Measurements from ENCODE around the gene ANKHD1. TPM values are rescaled to one million over a fixed set of nuclear protein-coding genes. Genes with fewer than 3 reads are reported as not detected.
A peak's percentile ranks its signal among the peaks of the same experiment; 100 is the strongest.

ANKHD1 gene
- polyA plus RNA-seq, 5 donors: 97.8 to 144 (median 128) TPM

- DNase-seq: no peak
These were observed 34.2 kb upstream of the ANKHD1 start for GRCh38 chr5:140367256-140368013.

- no peak for DNase-seq
These were observed 30.1 kb upstream of the ANKHD1 start for GRCh38 chr5:140371356-140372151.

GRCh38 chr5:140372971-140373487 lies 28.6 kb upstream of the ANKHD1 start:
- peak; percentile 62 to 70 for DNase-seq

GRCh38 chr5:140381351-140381750 lies 20.3 kb upstream of the ANKHD1 start:
- DNase-seq: no peak

GRCh38 chr5:140381972-140382371 lies 19.7 kb upstream of the ANKHD1 start:
- no peak for DNase-seq

GRCh38 chr5:140382866-140383265 lies 18.8 kb upstream of the ANKHD1 start:
- DNase-seq: no peak

GRCh38 chr5:140383300-140383699 lies 18.3 kb upstream of the ANKHD1 start:
- no peak for DNase-seq

GRCh38 chr5:140388052-140388451 lies 13.6 kb upstream of the ANKHD1 start:
- no peak for DNase-seq

- DNase-seq: no peak
These were observed 10.3 kb upstream of the ANKHD1 start for GRCh38 chr5:140391312-140391711.

GRCh38 chr5:140391732-140392131 lies 9.9 kb upstream of the ANKHD1 start:
- no peak for DNase-seq

GRCh38 chr5:140393738-140394137 lies 7.9 kb upstream of the ANKHD1 start:
- DNase-seq: no peak

- no peak for DNase-seq
These were observed 3.2 kb upstream of the ANKHD1 start for GRCh38 chr5:140398379-140398811.

GRCh38 chr5:140399979-140400729 lies 1.5 kb upstream of the ANKHD1 start:
- DNase-seq: no peak

GRCh38 chr5:140400730-140401361 lies 787 bp upstream of the ANKHD1 start:
- peak; percentile 94 to 95 for DNase-seq

- DNase-seq: peak; percentile 27 to 28
These were observed 833 bp downstream of the ANKHD1 start for GRCh38 chr5:140402258-140403074.

- DNase-seq: no peak
These were observed 2.0 kb downstream of the ANKHD1 start for GRCh38 chr5:140403613-140404012.

GRCh38 chr5:140408750-140409241 lies 7.2 kb downstream of the ANKHD1 start:
- DNase-seq: no peak

- DNase-seq: no peak
These were observed 11.6 kb downstream of the ANKHD1 start for GRCh38 chr5:140413230-140413629.

- DNase-seq: no peak
These were observed 15.6 kb downstream of the ANKHD1 start for GRCh38 chr5:140417235-140417634.

GRCh38 chr5:140418862-140419520 lies 17.4 kb downstream of the ANKHD1 start:
- no peak for DNase-seq
